ELR (cell line): ENCODE results near the gene CYP2E1.
"Not testable (repeated sequence)": the region's sequence is repeated elsewhere in the genome, so short reads cannot be mapped to it uniquely, and the experiment has no call there.

Experiments used
- DNase-seq: peaks from one replicate; pipeline ENCODE4 v3.0.0-alpha.2; 2015; ENCODE audit warnings: low read depth

Gene CYP2E1

DNA sequence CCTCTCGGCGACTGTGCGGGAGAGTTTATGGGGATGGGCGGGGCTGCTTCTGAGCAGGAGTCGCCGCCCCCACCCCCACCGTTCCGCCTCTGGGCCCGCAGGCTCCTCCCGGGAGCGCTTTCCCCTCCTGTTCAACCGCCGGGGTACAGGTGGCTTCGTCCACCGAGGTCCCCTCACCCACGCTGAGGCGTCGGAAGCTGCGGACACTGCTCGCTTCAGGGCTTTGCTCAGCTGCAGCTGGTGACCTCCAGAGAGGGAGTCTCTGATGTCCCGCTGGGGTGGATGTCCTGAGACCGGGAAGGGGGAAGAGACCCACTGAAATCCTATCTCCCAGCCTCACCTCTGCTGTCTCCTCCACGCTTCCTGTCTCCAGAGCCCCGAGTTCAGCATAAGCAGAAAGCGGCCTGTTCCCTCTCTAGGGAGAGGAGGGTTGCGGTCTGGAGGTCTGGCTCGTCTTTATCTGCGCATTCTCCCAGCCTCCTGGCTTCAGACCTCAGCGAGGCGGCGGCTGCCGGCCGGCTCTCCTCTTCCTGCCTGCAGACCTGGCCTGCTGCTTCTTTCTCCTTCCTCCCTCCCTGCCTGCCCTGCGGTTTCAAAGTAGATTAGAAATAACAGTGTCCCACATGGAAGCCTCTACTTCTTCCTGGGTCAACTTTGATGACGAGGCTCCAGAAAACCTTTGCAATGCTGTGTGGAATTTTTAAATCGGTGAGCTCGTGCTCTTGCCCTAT lies 1.8 kb downstream of the CYP2E1 start:
- no peak for DNase-seq

DNA sequence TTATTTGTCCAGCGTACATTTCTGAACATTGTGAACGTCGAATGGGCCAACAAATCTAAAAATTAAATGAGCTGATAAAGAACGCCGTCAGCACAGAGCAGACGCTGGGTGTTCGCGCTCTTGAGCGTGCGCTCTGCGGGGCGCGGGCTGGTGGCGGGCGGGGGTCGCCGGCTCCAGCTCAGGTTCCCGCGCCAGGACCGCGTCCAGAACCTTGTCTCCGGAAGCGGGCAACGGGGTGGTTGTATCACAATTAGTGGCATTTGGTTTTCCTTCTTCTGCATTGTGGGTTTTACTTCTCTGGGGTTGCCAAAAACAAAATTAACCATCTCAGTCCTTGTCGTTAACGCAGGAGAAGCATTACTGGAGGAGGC lies 2.4 kb downstream of the CYP2E1 start:
- no peak for DNase-seq

DNA sequence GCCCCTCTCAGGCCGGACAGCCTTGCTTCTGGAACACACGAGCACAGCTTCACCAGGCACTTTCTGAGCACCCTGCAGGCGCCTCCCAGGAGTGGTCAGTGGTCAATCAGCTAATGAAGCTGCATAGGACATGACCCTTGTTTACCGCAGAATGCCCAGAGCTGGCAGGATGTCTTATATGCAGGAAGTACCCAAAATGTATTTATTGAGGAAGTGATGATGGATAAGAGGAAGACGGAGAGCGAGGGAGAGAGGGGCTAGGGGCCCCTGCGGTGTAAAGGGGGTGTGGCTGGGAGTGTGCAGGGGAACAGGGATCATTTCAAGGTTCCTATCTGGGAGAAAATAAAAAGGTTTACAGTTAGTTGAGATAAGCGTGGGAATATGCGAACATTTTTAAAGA lies 3.3 kb downstream of the CYP2E1 start:
- DNase-seq = no peak

GRCh38 chr10:133532871-133533270 lies 5.7 kb downstream of the CYP2E1 start:
- no peak for DNase-seq

DNA sequence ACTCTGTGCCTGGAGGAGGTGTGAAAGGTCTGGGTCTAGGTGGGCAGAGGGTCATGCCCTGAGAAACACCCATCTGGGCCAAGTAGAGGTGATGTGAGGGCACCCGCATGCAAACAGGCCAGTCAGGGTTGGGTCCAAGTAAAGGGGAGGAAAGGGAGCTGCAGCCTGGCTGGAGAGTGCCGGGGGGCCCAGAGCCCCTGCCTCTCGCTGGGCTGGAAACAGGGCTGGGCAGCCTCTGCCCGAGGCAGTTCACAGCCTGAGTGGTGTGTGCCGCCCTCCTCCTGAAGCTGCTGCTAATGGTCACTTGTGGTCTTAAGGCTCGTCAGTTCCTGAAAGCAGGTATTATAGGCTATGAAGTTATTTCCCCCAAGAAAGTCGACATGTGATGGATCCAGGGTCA lies 7.3 kb downstream of the CYP2E1 start:
- DNase-seq = no peak

DNA sequence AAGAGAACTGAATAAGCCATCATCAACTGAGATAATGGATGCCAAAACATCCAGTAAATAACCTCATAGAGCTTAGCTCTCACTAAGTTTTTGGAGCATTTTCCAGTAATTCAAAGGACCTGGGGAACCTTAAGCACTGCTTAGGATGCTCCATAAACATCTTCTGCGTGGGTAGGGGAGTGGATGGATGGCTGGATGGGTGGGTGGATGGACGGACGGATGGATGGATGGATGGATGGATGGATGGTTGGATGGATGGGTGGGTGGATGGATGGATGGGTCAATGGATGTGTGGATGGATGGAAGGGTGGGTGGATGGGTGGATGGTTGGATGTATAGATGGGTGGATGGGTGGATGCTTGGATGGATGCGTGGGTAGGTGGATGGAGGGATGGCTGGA lies 9.0 kb downstream of the CYP2E1 start:
- no peak for DNase-seq

GRCh38 chr10:133537546-133538545 lies 10.7 kb downstream of the CYP2E1 start:
- DNase-seq = no peak

- DNase-seq = not testable (repeated sequence)
Observed at GRCh38 chr10:133541441-133541975, 14.3 kb downstream of the CYP2E1 start.

DNA sequence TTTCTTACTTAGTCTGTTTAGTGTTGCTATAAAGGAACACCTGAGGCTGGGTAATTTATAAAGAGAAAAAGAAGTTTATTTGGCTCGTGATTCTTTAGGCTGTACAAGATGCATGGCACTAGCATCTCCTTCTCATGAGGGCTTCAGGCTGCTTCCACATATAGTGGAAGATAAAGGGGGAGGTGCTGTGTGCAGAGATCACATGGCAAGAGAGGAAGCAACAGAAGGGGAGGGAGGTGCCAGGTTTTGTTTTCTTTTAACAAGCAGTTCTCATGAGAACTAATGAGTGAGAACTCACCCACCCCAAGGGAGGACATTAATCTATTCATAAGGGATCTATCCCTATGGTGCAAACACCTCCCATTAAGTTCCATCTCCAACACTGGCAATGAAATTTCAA lies 17.3 kb downstream of the CYP2E1 start:
- no peak for DNase-seq

GRCh38 chr10:133554600-133554999 lies 27.4 kb downstream of the CYP2E1 start:
- no peak for DNase-seq

DNA sequence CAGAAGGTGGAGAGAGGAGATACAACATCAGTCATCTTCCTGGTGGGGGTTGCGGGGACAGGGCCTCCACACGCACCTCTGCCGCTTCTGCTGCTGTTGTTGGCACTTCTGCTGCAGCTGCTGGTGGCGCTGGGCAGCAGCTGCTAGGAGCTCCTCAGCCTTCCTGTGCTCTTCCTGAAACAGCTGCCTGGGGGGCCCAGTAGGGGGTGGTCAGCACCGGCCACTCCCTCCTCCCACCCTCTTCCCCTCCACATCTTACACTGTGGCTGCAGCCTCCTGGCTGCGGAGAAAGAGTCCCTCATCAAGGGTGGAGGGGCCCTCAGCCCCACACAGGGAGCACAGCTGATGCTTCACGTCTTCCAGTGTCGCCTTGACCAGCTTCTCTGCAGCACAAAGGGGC lies 28.4 kb downstream of the CYP2E1 start:
- no peak for DNase-seq

DNA sequence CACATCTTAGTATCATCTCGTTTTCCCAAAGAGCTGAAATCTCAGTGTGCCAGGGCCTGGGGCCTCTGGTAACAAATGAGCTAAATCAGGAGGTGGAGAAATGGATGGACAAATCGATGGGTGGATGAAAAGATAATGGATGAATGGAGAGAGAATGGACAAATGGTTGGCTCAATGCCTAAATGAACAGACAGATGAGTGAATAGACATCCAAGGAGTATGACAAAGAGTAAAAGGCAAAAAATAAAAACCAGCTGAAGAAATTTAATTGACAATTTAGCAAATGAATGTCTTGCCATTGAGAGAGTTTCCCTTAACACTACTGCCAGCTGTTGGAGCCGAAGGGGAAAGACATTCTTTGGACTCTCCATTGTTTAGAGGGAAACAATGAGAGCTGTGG lies 30.2 kb downstream of the CYP2E1 start:
- no peak for DNase-seq

DNA sequence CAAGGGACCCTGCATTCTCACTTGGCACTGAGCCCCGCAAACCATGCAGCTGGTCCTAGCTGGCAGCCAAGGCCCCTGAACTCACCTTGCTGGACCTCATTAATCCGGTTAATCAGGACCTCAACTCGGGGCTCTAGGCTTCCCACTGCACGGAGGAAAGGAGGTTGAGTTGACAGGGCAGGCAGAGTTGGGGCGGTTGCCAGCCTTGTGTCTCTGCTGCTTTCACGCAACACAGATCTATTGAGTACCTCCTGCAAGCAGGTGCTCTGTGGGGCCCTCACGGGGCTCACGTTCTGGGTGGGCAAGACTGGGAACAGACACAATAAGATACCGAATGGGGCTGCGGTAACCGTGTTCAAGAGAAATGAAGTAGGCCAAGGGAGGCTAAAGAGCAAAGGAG lies 32.1 kb downstream of the CYP2E1 start:
- no peak for DNase-seq

GRCh38 chr10:133564816-133565215 lies 37.7 kb downstream of the CYP2E1 start:
- DNase-seq = no peak

GRCh38 chr10:133565441-133566294 lies 38.5 kb downstream of the CYP2E1 start, which contains the start of gene SYCE1:
SYCE1 (minus strand) TSS chr10:133565583; CDS start chr10:133565529, 54 bp downstream.
- DNase-seq = no peak

- no peak for DNase-seq
Observed at GRCh38 chr10:133567119-133567518, 40.0 kb downstream of the CYP2E1 start.

DNA sequence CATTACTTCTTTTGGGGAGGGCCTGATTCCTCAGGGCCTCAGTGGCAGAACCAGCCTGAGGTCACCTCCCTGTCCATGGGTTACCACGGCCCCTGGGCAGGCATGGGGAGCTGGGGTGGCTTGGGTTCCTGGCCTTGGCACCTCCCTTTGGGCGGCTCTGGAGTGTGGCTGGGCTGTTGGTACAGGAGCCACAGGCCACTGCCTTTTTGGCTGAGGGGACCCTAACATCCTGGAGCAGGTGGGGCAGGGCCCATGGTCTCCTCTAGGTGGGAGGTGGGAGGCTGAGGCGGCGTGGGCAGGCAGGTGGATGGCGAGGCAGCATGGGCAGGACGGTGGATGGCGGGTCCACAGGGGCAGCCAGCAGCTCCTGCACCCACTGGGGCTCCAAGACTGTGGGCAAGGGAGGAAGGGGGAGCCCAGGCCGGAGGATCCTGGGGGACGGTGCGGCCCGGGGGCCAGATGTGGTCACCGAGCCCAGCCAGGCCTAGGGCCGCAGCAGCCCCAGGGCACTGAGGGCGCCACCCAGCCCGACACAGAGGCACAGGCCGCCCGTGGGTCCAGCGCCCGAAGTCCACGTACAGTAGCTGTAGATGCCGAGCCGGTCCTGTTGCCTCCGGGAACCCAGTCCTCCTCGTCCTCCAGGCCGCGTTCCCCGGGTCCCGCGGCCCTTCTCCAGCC lies 40.6 kb downstream of the CYP2E1 start:
- DNase-seq = no peak

DNA sequence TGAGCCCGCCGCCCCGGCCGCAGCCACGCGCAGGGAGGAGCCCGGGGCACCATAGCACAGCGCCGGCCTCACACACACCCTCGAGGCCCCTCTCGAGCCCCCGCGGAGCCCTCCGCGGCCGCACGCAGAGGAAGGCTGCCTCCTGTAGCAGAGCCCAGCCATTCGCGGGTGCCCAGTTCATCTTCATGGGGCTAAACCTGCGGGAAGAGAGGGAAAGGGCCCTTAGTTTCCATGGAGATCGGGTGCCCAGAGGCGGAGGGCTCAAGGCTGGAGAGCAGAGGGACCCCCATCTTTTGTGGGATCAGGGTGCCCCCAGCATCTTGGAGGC lies 41.1 kb downstream of the CYP2E1 start:
- no peak for DNase-seq

- not testable (repeated sequence) for DNase-seq
Observed at GRCh38 chr10:133568831-133569527, 41.8 kb downstream of the CYP2E1 start.

- not testable (repeated sequence) for DNase-seq
Observed at GRCh38 chr10:133569801-133570200, 42.6 kb downstream of the CYP2E1 start.

DNA sequence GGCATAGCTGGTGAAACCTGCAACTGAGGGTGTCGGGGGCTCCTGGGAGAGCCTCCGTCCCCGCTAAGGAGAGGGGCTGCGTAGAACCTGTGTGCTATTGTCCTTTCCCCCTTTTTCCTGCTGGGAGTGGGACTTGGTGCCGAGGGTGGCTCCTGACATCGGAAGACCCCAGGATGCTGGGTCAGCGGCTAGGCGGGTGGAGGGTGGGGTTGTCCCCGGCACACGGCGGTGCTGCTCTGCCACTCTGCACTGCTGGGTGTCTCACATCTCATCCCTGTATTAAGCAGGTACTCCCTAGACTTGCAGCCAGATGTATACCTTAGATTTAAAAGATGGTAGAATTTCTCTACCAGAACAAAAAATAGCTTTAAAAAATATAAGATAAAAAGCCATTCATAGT lies 44.9 kb downstream of the CYP2E1 start:
- DNase-seq = not testable (repeated sequence)
